OCI-LY1 (cell line): Measurements from ENCODE around the gene PUS10.

Experiments
- H2AFZ ChIP-seq: fragments of 200-600 bp; sonication (generic), shearing (Covaris generic); 2 replicates; pipeline ENCODE4 v1.6.0; 2014; ENCODE audit warnings: antibody characterized with exemption, mild to moderate bottlenecking, low read length
- H3F3A ChIP-seq: fragments of 200-600 bp; sonication (generic), shearing (Covaris generic); 2 replicates; pipeline ENCODE4 v1.6.0; 2014; ENCODE audit warnings: mild to moderate bottlenecking, antibody characterized with exemption, low read length, moderate library complexity; ENCODE audit not compliant: insufficient read depth
- H3K27ac ChIP-seq: fragments of 200-600 bp; sonication (generic); 2 replicates; pipeline ENCODE4 v1.5.1; 2014; ENCODE audit warnings: low read length, mixed run types, mild to moderate bottlenecking, low read depth; ENCODE audit not compliant: poor library complexity, severe bottlenecking
- H3K27me3 ChIP-seq: fragments of 200-600 bp; sonication (generic); 2 replicates; pipeline ENCODE4 v1.6.0; 2014; ENCODE audit warnings: antibody characterized with exemption, mild to moderate bottlenecking, low read length, moderate library complexity; ENCODE audit not compliant: insufficient read depth
- H3K36me3 ChIP-seq: fragments of 200-600 bp; sonication (generic); 2 replicates; pipeline ENCODE4 v1.6.1; 2014; ENCODE audit warnings: mild to moderate bottlenecking, antibody characterized with exemption, low read length, moderate library complexity, mixed read lengths; ENCODE audit not compliant: insufficient read depth
- H3K4me1 ChIP-seq: fragments of 200-600 bp; sonication (generic); 2 replicates; pipeline ENCODE4 v1.5.1; 2014; ENCODE audit warnings: mild to moderate bottlenecking, low read length, moderate library complexity; ENCODE audit not compliant: insufficient read depth, severe bottlenecking
- H3K4me2 ChIP-seq: fragments of 200-600 bp; sonication (generic), shearing (Covaris generic); 2 replicates; pipeline ENCODE4 v1.6.1; 2014; ENCODE audit warnings: low read length
- H3K4me3 ChIP-seq: fragments of 200-600 bp; sonication (generic); 2 replicates; pipeline ENCODE4 v1.5.1; 2014; ENCODE audit warnings: low read length, low read depth, mild to moderate bottlenecking, mixed read lengths; ENCODE audit not compliant: poor library complexity, severe bottlenecking
- H3K79me2 ChIP-seq: fragments of 200-600 bp; shearing (Covaris generic); 2 replicates; pipeline ENCODE4 v1.6.1; 2016; ENCODE audit warnings: mixed run types, low read length, mixed read lengths; ENCODE audit not compliant: insufficient read depth
- H3K9ac ChIP-seq: fragments of 200-600 bp; sonication (generic), shearing (Covaris generic); 2 replicates; pipeline ENCODE4 v1.6.1; 2014; ENCODE audit warnings: mild to moderate bottlenecking, low read length, mixed read lengths
- H3K9me2 ChIP-seq: fragments of 200-600 bp; sonication (generic), shearing (Covaris generic); 2 replicates; pipeline ENCODE4 v1.6.1; 2014; ENCODE audit warnings: low read depth, mild to moderate bottlenecking, low read length, mixed read lengths
- H3K9me3 ChIP-seq: fragments of 200-600 bp; shearing (Covaris generic); 2 replicates; pipeline ENCODE4 v1.6.1; 2014; ENCODE audit warnings: low read length, mixed read lengths
- H4K20me1 ChIP-seq: fragments of 200-600 bp; sonication (generic), shearing (Covaris generic); 2 replicates; pipeline ENCODE4 v1.6.0; 2016; ENCODE audit warnings: mild to moderate bottlenecking, low read length; ENCODE audit not compliant: insufficient read depth
- CTCF ChIP-seq: fragments of 200-600 bp; sonication (generic), shearing (Covaris generic); IDR thresholded peaks from 2 replicates; pipeline ENCODE4 v1.5.1; 2017; ENCODE audit warnings: mild to moderate bottlenecking, antibody characterized with exemption, low read length, moderate library complexity, mixed read lengths
- EZH2 ChIP-seq: fragments of 200-600 bp; sonication (generic), shearing (Covaris generic); IDR thresholded peaks from 2 replicates; pipeline ENCODE4 v1.8.0; 2017; ENCODE audit warnings: borderline replicate concordance, mixed run types, mild to moderate bottlenecking, antibody characterized with exemption, low read length, moderate library complexity, mixed read lengths

Gene PUS10

GRCh38 chr2:61018318-61018755 is 282 bp upstream of the PUS10 start:
- Histone ChIP-seq H3K9me3 (peaks cover 3% of the 10 kb centered on the region; the same call in 1 of the 2 replicates), H3K27me3 (no peaks in the 10 kb centered on the region), H3K4me3 (peak overlapping the region; percentile 89), H3K9me2 (no peaks in the 10 kb centered on the region), H3K27ac (peak overlapping the region; percentile 89), H4K20me1 (no peaks in the 10 kb centered on the region), H3K9ac (peak overlapping the region; percentile 81), H2AFZ (no peak overlapping the region), H3K36me3 (peaks cover 22% of the 10 kb centered on the region), H3F3A (no peaks in the 10 kb centered on the region), H3K4me1 (peaks cover 30% of the 10 kb centered on the region), H3K79me2 (peaks cover 43% of the 10 kb centered on the region), H3K4me2 (peak overlapping the region; percentile 87)
- no peak for TF ChIP-seq EZH2
- no peak for TF ChIP-seq CTCF

- Histone ChIP-seq H3K9ac (peak overlapping the region; percentile 81), H3K4me2 (peak overlapping the region; percentile 87), H4K20me1 (no peaks in the 10 kb centered on the region), H3K9me3 (no peaks in the 10 kb centered on the region), H3K4me3 (peak overlapping the region; percentile 89), H3K79me2 (peaks cover 38% of the 10 kb centered on the region), H3K4me1 (peaks cover 30% of the 10 kb centered on the region), H3K27me3 (no peaks in the 10 kb centered on the region), H3K36me3 (peaks cover 14% of the 10 kb centered on the region), H2AFZ (peak overlapping the region; percentile 24), H3K27ac (peak overlapping the region; percentile 89), H3F3A (no peaks in the 10 kb centered on the region), H3K9me2 (no peaks in the 10 kb centered on the region)
- TF ChIP-seq EZH2 (no peak), CTCF (no peak)
These were observed 976 bp downstream of the PUS10 start for GRCh38 chr2:61017003-61017555.

- H3F3A ChIP-seq, result no peaks in the 10 kb centered on the region
- no peaks in the 10 kb centered on the region for H3K27me3 ChIP-seq
- H2AFZ ChIP-seq, result no peak overlapping the region
- peak overlapping the region; percentile 87 for H3K4me2 ChIP-seq
- H3K4me1 ChIP-seq, result peaks cover 30% of the 10 kb centered on the region
- peak overlapping the region; percentile 81 for H3K9ac ChIP-seq
- peaks cover 9% of the 10 kb centered on the region for H3K36me3 ChIP-seq
- no peaks in the 10 kb centered on the region for H4K20me1 ChIP-seq
- H3K79me2 ChIP-seq, result peaks cover 38% of the 10 kb centered on the region
- no peak for TF ChIP-seq CTCF
- TF ChIP-seq EZH2, result no peak
- H3K9me3 ChIP-seq, result no peaks in the 10 kb centered on the region
- H3K4me3 ChIP-seq, result peak overlapping the region; percentile 89
- no peaks in the 10 kb centered on the region for H3K9me2 ChIP-seq
- peak overlapping the region; percentile 89 for H3K27ac ChIP-seq
These were observed 1.6 kb downstream of the PUS10 start for GRCh38 chr2:61016392-61017002.
